Measurements from ENCODE around the gene HEXA. TPM values are rescaled to one million over a fixed set of nuclear protein-coding genes. Genes with fewer than 3 reads are reported as not detected.
A peak's percentile ranks its signal among the peaks of the same experiment; 100 is the strongest.
"Not testable (repeated sequence)": the region's sequence is repeated elsewhere in the genome, so short reads cannot be mapped to it uniquely, and the experiment has no call there.

Gene HEXA
- total RNA-seq, 1 experiment from 2014 or later: 120 TPM

DNA sequence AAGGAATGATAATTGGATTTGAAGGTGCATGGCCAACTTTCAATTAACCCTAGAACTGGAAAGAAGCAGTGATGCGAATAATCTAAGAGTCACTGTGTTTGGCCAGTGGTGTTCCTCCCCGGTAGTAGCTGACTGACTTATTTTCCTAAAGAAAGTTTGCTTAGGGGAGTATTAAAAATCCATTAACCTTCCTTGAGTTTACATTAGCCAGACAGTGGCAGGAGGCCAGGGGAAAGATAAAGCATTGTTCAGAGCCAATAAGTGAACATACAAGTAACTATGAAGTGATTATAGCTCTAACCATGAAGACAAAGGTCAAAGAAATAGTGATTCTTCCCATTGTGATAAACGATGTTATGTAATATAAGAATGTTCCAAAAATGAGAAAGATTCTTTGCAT, 13.4 kb upstream of the HEXA start:
- no peak overlapping the region for H3K4me3 ChIP-seq (ENCODE audit: low read length)
- H3K79me2 ChIP-seq (ENCODE audit: low read length): no peaks in the 10 kb centered on the region
- H3K9me2 ChIP-seq (replicated peaks; ENCODE audit: insufficient read depth, low read length): no peaks in the 10 kb centered on the region
- no peak overlapping the region for H2AFZ ChIP-seq (ENCODE audit: low read length)
- no peaks in the 10 kb centered on the region for H3K27me3 ChIP-seq (ENCODE audit: low read length)
- no peaks in the 10 kb centered on the region for H4K20me1 ChIP-seq (ENCODE audit: insufficient read depth, low read depth, low read length)
- no peak for DNase-seq
- H3K36me3 ChIP-seq (ENCODE audit: insufficient read depth, low read length): no peaks in the 10 kb centered on the region
- no peak overlapping the region for H3K9ac ChIP-seq (ENCODE audit: low read length)
- H3K27ac ChIP-seq (ENCODE audit: low read length): no peak overlapping the region
- H3K4me2 ChIP-seq (ENCODE audit: low read depth, low read length, poor library complexity, severe bottlenecking): no peak overlapping the region
- no peaks in the 10 kb centered on the region for H3K9me3 ChIP-seq (ENCODE audit: low read length)
- H3K4me1 ChIP-seq (ENCODE audit: low read length): no peaks in the 10 kb centered on the region

DNA sequence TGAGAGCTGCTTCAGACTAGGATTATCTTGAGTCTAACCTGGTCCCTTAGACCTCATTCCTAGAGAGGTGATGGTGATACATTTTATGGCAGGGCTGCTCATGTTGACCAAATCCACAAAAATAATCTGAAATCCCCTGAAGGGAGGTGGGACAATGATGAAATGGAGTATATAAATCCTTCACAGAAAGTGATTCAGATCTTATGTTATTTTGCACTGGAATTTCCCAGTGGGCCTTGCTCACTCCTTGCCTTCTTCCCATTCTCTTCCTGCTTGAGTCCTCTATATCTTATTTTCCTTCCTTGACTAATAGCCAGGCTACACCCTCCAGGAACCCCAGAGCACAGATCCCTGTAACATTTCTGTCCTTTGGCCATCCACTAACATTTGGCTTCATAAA, 11.9 kb upstream of the HEXA start:
- Histone ChIP-seq H3K9me2 (replicated peaks; ENCODE audit: insufficient read depth, low read length) (no peaks in the 10 kb centered on the region), H3K4me3 (ENCODE audit: low read length) (no peak overlapping the region), H3K27ac (ENCODE audit: low read length) (no peak overlapping the region), H4K20me1 (ENCODE audit: insufficient read depth, low read depth, low read length) (no peaks in the 10 kb centered on the region), H3K9ac (ENCODE audit: low read length) (no peak overlapping the region), H3K36me3 (ENCODE audit: insufficient read depth, low read length) (no peaks in the 10 kb centered on the region), H2AFZ (ENCODE audit: low read length) (no peak overlapping the region), H3K9me3 (ENCODE audit: low read length) (no peaks in the 10 kb centered on the region), H3K4me1 (ENCODE audit: low read length) (no peaks in the 10 kb centered on the region), H3K79me2 (ENCODE audit: low read length) (no peaks in the 10 kb centered on the region), H3K4me2 (ENCODE audit: low read depth, low read length, poor library complexity, severe bottlenecking) (no peak overlapping the region), H3K27me3 (ENCODE audit: low read length) (no peaks in the 10 kb centered on the region)
- DNase-seq: peak; percentile 19

DNA sequence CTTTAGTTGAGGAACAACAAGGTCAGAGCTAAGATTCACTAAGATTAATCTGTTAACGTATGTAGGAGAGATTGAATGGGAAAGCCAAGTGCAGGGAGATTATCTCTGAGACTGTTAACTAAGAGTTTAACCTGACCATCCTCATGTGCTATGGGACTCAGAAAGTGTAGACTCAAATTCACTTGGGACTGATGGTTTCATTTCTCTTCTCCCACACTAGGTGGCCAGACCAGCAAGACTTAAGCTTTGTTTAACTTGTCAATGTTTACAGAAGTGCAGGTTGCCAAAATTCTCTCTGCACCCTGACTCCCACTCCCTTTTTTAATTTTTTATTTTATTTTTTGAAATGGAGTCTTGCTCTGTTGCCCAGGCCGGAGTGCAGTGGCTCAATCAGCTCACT, 6.3 kb upstream of the HEXA start:
- no peaks in the 10 kb centered on the region for H3K79me2 ChIP-seq (ENCODE audit: low read length)
- H3K4me1 ChIP-seq (ENCODE audit: low read length): no peaks in the 10 kb centered on the region
- H3K4me3 ChIP-seq (ENCODE audit: low read length): no peak overlapping the region
- H3K9ac ChIP-seq (ENCODE audit: low read length): no peak overlapping the region
- no peak overlapping the region for H3K4me2 ChIP-seq (ENCODE audit: low read depth, low read length, poor library complexity, severe bottlenecking)
- H3K27ac ChIP-seq (ENCODE audit: low read length): no peak overlapping the region
- no peaks in the 10 kb centered on the region for H3K27me3 ChIP-seq (ENCODE audit: low read length)
- no peaks in the 10 kb centered on the region for H3K9me3 ChIP-seq (ENCODE audit: low read length)
- no peak overlapping the region for H2AFZ ChIP-seq (ENCODE audit: low read length)
- no peaks in the 10 kb centered on the region for H3K9me2 ChIP-seq (replicated peaks; ENCODE audit: insufficient read depth, low read length)
- DNase-seq: peak; percentile 56
- no peaks in the 10 kb centered on the region for H3K36me3 ChIP-seq (ENCODE audit: insufficient read depth, low read length)
- no peaks in the 10 kb centered on the region for H4K20me1 ChIP-seq (ENCODE audit: insufficient read depth, low read depth, low read length)

DNA sequence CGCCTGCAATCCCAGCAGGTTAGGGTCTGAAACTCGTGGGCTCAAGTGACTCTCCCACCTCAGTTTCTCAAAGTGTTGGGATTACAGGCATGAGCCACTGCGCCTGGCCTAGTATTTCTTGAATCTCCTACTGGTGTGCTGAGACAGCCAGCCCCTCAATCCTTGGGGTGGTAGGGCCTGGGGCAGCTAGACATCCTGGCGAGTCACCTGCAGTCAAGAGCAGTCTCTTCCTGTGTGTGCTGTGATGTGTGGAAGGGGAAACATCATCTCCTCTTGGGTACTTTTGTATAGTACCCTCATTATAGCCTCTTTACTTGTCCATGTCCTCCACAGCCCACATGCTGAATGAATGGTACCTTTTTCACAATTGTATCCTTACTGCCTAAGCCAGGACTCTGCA, 4.9 kb upstream of the HEXA start:
- Histone ChIP-seq H3K9ac (ENCODE audit: low read length) (no peak overlapping the region), H3K4me2 (ENCODE audit: low read depth, low read length, poor library complexity, severe bottlenecking) (no peak overlapping the region), H4K20me1 (ENCODE audit: insufficient read depth, low read depth, low read length) (no peaks in the 10 kb centered on the region), H3K4me3 (ENCODE audit: low read length) (no peak overlapping the region), H3K36me3 (ENCODE audit: insufficient read depth, low read length) (no peaks in the 10 kb centered on the region), H2AFZ (ENCODE audit: low read length) (no peak overlapping the region), H3K79me2 (ENCODE audit: low read length) (no peaks in the 10 kb centered on the region), H3K9me3 (ENCODE audit: low read length) (no peaks in the 10 kb centered on the region), H3K27me3 (ENCODE audit: low read length) (no peaks in the 10 kb centered on the region), H3K4me1 (ENCODE audit: low read length) (peaks cover 6% of the 10 kb centered on the region), H3K9me2 (replicated peaks; ENCODE audit: insufficient read depth, low read length) (no peaks in the 10 kb centered on the region), H3K27ac (ENCODE audit: low read length) (no peak overlapping the region)
- DNase-seq: peak; percentile 34

DNA sequence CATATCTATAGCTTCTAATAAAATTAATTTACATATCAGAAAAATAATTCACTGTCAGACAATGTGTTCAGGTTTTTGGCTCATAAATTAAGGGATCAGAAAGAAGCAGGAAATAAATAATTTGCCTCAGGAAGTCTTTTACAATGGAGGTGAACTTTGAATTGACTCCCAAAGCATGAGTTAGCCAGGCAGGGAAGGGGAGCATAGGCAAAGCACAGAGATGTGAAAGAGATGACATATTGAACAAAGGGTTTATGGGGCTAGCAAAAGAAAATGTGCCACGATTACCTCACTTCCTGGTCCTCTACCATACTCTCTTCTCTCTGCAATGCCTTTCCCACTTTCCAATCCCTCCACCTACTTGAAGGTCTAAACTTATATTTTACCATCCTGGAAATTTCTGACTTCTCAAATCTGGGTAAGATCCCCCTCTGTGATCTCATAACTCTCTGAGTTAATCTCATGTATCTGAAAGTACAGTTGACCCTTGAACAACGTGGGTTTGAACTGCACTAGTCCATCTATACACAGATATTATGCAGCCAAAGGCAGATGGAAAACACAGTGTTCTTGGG, 4.1 kb upstream of the HEXA start:
- Histone ChIP-seq H3K27me3 (ENCODE audit: low read length) (no peaks in the 10 kb centered on the region), H3K4me2 (ENCODE audit: low read depth, low read length, poor library complexity, severe bottlenecking) (no peak overlapping the region), H4K20me1 (ENCODE audit: insufficient read depth, low read depth, low read length) (no peaks in the 10 kb centered on the region), H3K9me3 (ENCODE audit: low read length) (no peaks in the 10 kb centered on the region), H3K4me3 (ENCODE audit: low read length) (no peak overlapping the region), H3K9me2 (replicated peaks; ENCODE audit: insufficient read depth, low read length) (no peaks in the 10 kb centered on the region), H3K4me1 (ENCODE audit: low read length) (peaks cover 10% of the 10 kb centered on the region), H2AFZ (ENCODE audit: low read length) (no peak overlapping the region), H3K9ac (ENCODE audit: low read length) (no peak overlapping the region), H3K36me3 (ENCODE audit: insufficient read depth, low read length) (no peaks in the 10 kb centered on the region), H3K27ac (ENCODE audit: low read length) (no peak overlapping the region), H3K79me2 (ENCODE audit: low read length) (peaks cover 8% of the 10 kb centered on the region)
- peak; percentile 38 for DNase-seq

DNA sequence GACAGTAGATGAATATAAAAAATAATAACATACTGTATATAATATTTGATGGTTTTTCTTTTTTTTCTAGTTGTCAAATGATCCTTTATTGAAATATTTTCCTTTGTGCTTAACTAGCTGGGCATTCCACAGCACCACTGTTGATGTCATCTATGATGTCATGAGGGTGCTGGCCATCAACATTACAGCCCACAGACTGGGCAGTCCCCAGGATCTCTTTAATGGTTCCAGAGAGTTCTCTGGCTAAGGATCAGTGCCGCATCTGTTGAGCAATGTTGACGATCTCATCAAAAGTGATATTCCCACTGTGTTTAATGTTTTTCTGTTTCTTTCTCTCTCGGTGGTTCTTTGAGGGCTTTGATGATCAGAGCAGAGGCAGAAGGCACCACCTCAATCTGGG, 3.3 kb upstream of the HEXA start:
- not testable (repeated sequence) for H3K9me3 ChIP-seq (ENCODE audit: low read length); H3K9me2 ChIP-seq (replicated peaks; ENCODE audit: insufficient read depth, low read length); DNase-seq; H4K20me1 ChIP-seq (ENCODE audit: insufficient read depth, low read depth, low read length); H3K27me3 ChIP-seq (ENCODE audit: low read length); H3K9ac ChIP-seq (ENCODE audit: low read length); H3K27ac ChIP-seq (ENCODE audit: low read length); H3K4me3 ChIP-seq (ENCODE audit: low read length); H3K4me2 ChIP-seq (ENCODE audit: low read depth, low read length, poor library complexity, severe bottlenecking); H3K36me3 ChIP-seq (ENCODE audit: insufficient read depth, low read length); H2AFZ ChIP-seq (ENCODE audit: low read length)
- Histone ChIP-seq H3K79me2 (ENCODE audit: low read length) (peaks cover 16% of the 10 kb centered on the region), H3K4me1 (ENCODE audit: low read length) (peaks cover 19% of the 10 kb centered on the region)

DNA sequence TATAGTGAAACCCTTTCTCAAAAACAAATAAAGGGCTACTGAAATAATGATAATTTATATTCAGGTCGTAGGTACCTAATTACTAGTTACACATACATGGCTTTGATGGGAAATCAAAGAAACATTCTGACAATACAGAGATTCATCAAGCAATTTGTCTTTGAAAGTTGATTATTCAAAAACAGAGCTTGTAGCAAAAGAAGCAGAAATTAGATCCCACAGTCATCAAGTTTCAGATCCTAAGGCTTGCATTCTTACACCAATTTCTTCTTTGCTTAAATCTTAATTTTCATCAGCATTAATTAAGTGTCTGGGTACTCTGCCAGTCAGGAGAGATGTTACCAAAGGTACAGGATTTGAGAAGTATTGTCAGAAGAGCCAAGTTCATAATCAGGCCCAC, 1.5 kb upstream of the HEXA start:
- H2AFZ ChIP-seq (ENCODE audit: low read length): no peak overlapping the region
- DNase-seq: peak; percentile 34
- H3K36me3 ChIP-seq (ENCODE audit: insufficient read depth, low read length): 0 out of 2 replicates have a peak, but pooled peaks cover 3% of the 10 kb centered on the region
- H3K27me3 ChIP-seq (ENCODE audit: low read length): no peaks in the 10 kb centered on the region
- H4K20me1 ChIP-seq (ENCODE audit: insufficient read depth, low read depth, low read length): no peaks in the 10 kb centered on the region
- no peaks in the 10 kb centered on the region for H3K9me3 ChIP-seq (ENCODE audit: low read length)
- no peak overlapping the region for H3K4me2 ChIP-seq (ENCODE audit: low read depth, low read length, poor library complexity, severe bottlenecking)
- H3K27ac ChIP-seq (ENCODE audit: low read length): no peak overlapping the region
- peaks cover 34% of the 10 kb centered on the region for H3K79me2 ChIP-seq (ENCODE audit: low read length)
- no peak overlapping the region for H3K9ac ChIP-seq (ENCODE audit: low read length)
- no peak overlapping the region for H3K4me3 ChIP-seq (ENCODE audit: low read length)
- H3K4me1 ChIP-seq (ENCODE audit: low read length): peaks cover 21% of the 10 kb centered on the region
- no peaks in the 10 kb centered on the region for H3K9me2 ChIP-seq (replicated peaks; ENCODE audit: insufficient read depth, low read length)

DNA sequence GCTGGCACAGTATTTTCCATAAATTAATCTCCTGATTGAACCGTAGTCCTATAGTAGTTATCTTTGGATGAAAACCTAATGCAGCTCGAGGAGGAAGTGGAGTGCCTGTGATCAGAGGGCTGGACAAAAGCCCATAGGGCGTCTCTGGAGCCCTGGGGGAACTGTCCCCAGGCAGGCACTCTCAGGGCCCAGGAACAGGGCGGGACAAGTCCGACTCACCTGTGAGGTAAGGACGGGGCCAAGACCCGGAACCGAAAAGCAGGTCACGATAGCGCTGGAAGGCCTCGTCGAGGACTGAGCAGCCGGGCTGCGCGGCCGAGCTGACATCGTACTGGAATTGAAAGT, 341 bp downstream of the HEXA start:
- Histone ChIP-seq H3K9ac (ENCODE audit: low read length) (peak overlapping the region; percentile 90), H3K9me3 (ENCODE audit: low read length) (no peaks in the 10 kb centered on the region), H2AFZ (ENCODE audit: low read length) (peak overlapping the region; percentile 89), H3K4me2 (ENCODE audit: low read depth, low read length, poor library complexity, severe bottlenecking) (peak overlapping the region; percentile 70), H4K20me1 (ENCODE audit: insufficient read depth, low read depth, low read length) (no peaks in the 10 kb centered on the region), H3K27ac (ENCODE audit: low read length) (peak overlapping the region; percentile 25; the same call in 1 of the 2 replicates), H3K36me3 (ENCODE audit: insufficient read depth, low read length) (0 out of 2 replicates have a peak, but pooled peaks cover 6% of the 10 kb centered on the region), H3K27me3 (ENCODE audit: low read length) (no peaks in the 10 kb centered on the region), H3K79me2 (ENCODE audit: low read length) (peaks cover 51% of the 10 kb centered on the region), H3K9me2 (replicated peaks; ENCODE audit: insufficient read depth, low read length) (no peaks in the 10 kb centered on the region), H3K4me1 (ENCODE audit: low read length) (peaks cover 21% of the 10 kb centered on the region), H3K4me3 (ENCODE audit: low read length) (peak overlapping the region; percentile 94)
- DNase-seq: peak; percentile 69

DNA sequence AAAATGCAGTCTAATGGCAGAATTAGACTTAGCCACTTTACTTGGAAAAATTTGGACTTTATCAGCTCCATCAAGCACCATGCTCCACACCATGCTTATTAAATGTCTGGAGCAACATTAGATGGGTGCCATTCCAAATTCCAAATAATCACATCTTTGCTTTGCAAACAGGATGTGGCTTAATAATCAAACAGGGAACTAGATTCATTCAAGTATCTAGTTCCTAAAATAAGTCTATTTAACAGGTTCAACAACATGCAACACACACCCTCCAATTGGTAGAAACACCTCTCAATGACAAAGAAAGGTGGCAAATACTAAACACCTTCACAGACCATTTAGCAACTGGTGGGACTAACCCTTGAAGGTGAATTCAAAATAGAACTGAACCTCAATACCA, 3.5 kb downstream of the HEXA start:
- Histone ChIP-seq H4K20me1 (ENCODE audit: insufficient read depth, low read depth, low read length) (no peaks in the 10 kb centered on the region), H2AFZ (ENCODE audit: low read length) (no peak overlapping the region), H3K4me2 (ENCODE audit: low read depth, low read length, poor library complexity, severe bottlenecking) (no peak overlapping the region), H3K4me1 (ENCODE audit: low read length) (peaks cover 26% of the 10 kb centered on the region), H3K79me2 (ENCODE audit: low read length) (peaks cover 82% of the 10 kb centered on the region), H3K27ac (ENCODE audit: low read length) (no peak overlapping the region), H3K36me3 (ENCODE audit: insufficient read depth, low read length) (0 out of 2 replicates have a peak, but pooled peaks cover 6% of the 10 kb centered on the region), H3K4me3 (ENCODE audit: low read length) (no peak overlapping the region), H3K9me2 (replicated peaks; ENCODE audit: insufficient read depth, low read length) (no peaks in the 10 kb centered on the region), H3K9ac (ENCODE audit: low read length) (no peak overlapping the region), H3K27me3 (ENCODE audit: low read length) (no peaks in the 10 kb centered on the region), H3K9me3 (ENCODE audit: low read length) (no peaks in the 10 kb centered on the region)
- no peak for DNase-seq

Measured in Karpas-422 (cell line).